GM12872 (cell line): ENCODE results near the gene KRTAP20-4.

Experiments used
- CTCF ChIP-seq: IDR thresholded peaks from 3 replicates; pipeline ENCODE4 v1.5.1; 2011; ENCODE audit warnings: low read depth, mild to moderate bottlenecking, low read length, moderate library complexity; ENCODE audit not compliant: insufficient read depth

Gene KRTAP20-4

GRCh38 chr21:30620080-30620479 lies 347 bp upstream of the KRTAP20-4 start:
- TF ChIP-seq CTCF: no peak

DNA sequence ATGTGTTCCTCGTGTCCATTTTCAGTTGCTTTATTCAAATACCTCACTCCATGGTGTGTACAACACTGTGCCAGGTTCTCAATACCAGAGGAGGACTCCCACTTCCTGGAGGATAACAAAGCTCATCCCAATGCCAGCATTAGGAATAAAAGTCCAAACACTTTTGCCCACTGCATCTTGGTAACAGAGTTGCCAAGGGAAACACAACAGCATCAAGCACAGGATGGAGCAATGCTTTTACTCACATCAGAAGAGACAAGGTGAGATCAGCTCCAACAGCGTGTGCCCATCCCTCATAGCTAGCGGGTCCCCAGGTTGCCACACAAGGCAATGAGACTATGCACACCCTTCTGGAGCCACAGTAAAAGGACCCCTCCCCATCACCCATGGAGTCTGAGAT lies 2.9 kb downstream of the KRTAP20-4 start:
- TF ChIP-seq CTCF: no peak

DNA sequence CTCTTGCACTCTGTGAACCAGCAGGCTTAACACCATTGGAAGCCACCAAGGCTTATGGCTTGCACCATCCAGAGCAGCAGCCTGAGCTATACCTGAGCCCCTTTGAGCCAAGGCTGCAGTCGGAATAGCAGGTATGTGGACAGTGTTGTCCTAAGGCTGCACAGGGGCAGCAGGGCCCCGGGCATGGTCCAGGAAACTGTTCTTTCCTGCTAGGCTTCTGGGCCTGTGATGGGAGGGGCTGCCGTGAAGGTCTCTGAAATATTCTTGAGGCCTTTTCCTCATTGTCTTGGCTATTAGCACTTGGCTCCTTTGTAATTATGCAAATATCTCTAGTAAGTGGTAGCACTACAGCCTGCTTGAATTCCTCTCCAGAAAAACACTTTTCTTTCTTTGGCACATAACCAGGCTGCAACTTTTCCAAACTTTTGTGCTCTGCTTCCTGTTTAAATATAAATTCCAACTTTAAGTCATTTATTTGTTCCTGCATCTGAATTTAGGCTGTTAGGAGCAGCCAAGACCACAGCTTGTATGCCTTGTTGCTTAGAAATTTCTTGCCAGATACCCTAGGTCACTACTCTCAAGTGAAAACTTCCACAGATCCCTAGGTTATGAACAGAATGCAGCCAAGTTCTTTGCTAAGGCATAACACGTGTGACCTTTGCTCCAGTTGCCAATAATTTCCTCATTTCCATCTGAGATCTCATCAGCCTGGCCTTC lies 5.2 kb downstream of the KRTAP20-4 start:
- no peak for TF ChIP-seq CTCF

DNA sequence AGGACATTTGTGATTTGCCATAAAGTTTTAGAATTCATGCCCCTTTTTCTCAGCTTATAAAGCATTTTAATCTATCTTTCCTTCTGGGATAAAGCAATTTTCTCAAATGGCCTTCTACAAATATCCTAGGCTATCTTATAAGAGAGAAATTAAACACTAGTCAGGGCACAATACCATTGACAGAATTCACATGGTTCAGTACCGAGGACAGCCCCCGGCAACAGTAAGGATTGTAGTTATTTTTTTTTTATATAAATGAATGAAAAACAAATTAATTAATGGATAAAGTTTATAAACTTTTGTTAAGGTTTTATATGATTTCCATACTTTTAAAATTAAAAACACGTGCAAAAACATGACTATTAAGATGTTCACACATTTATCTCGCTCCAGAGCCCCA lies 7.7 kb downstream of the KRTAP20-4 start:
- no peak for TF ChIP-seq CTCF

- no peak for TF ChIP-seq CTCF
Observed at GRCh38 chr21:30629200-30629599, 8.8 kb downstream of the KRTAP20-4 start.

DNA sequence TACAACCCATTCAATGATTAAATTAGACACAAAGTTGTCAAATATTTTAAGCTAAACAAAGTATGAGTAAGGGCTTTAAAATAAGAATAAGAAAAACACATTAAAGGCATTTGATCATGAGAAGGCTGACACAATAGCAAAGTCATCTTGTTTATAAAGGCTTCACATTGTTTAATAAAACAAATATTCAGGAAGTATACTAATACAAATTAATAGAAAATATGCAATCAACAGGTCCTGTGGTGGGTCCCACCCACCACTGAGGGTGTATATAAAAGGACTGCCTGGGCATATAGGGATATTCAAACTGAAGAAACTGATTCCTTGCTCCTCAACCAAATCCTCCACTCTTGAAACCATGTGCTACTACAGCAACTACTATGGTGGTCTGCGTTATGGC lies 14.5 kb downstream of the KRTAP20-4 start, which contains the start of gene KRTAP20-2:
Gene KRTAP20-2, plus strand, starts transcription at position 301 of the 400 bp plus-strand sequence. Its CDS starts 58 bp downstream, at position 359.
- TF ChIP-seq CTCF: no peak

DNA sequence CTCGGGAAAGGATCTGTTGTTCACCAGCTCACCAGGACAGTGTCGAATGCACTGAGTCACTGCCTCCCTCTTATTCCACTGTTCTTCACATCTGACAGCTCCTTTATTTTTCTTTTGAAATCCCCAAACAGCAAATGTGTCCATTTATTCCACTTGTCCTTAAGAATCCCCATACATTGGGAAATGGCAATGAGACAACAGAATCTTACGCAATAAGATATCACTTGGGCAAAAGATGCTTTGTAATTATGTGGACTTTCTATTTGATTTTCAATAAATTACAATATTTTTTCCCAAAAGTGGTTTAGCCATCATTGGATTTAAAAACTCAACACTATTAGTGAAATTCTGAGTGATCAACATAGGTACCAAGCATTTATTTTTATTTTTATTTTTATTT lies 18.3 kb downstream of the KRTAP20-4 start:
- TF ChIP-seq CTCF: no peak

GRCh38 chr21:30642564-30642963 lies 22.1 kb downstream of the KRTAP20-4 start, which contains the start of gene KRTAP20-3:
Gene KRTAP20-3 (plus strand): TSS chr21:30642864.
- TF ChIP-seq CTCF: no peak
